Epithelial cell of esophagus (primary cell): Measurements from ENCODE around the gene SBK3.

ENCODE experiments used
- DNase-seq: peaks from one replicate; pipeline ENCODE4 v3.0.0; 2010; ENCODE audit warnings: low read depth
- H3K4me3 ChIP-seq: 2 replicates; pipeline ENCODE4 v1.5.1; 2011; ENCODE audit warnings: mild to moderate bottlenecking, low read length, control low read depth
- CTCF ChIP-seq: IDR thresholded peaks from 2 replicates; pipeline ENCODE4 v1.5.1; 2011; ENCODE audit warnings: low read depth, mild to moderate bottlenecking, low read length, control low read depth, inconsistent platforms; ENCODE audit not compliant: insufficient read depth; ENCODE audit errors: missing control alignments

The SBK3 gene

GRCh38 chr19:55567708-55568328 is 22.5 kb upstream of the SBK3 start:
- no peak for DNase-seq
- TF ChIP-seq CTCF = no peak

GRCh38 chr19:55566823-55567222 is 21.5 kb upstream of the SBK3 start:
- DNase-seq = no peak
- H3K4me3 ChIP-seq = no peak overlapping the region
- TF ChIP-seq CTCF = no peak

More at GRCh38 chr19:55567708-55568328, 22.5 kb upstream of the SBK3 start:
- H3K4me3 ChIP-seq = no peak overlapping the region

- H3K4me3 ChIP-seq = no peak overlapping the region
- no peak for DNase-seq
- no peak for TF ChIP-seq CTCF
Observed at GRCh38 chr19:55563261-55563690, 17.9 kb upstream of the SBK3 start.

- H3K4me3 ChIP-seq = no peak overlapping the region
- TF ChIP-seq CTCF = no peak
- no peak for DNase-seq
Observed at GRCh38 chr19:55559684-55560083, 14.3 kb upstream of the SBK3 start.

- no peak overlapping the region for H3K4me3 ChIP-seq
- no peak for TF ChIP-seq CTCF
- no peak for DNase-seq
Observed at GRCh38 chr19:55554741-55555152, 9.4 kb upstream of the SBK3 start.

- no peak overlapping the region for H3K4me3 ChIP-seq
- TF ChIP-seq CTCF = no peak
- no peak for DNase-seq
Observed at GRCh38 chr19:55554302-55554701, 9.0 kb upstream of the SBK3 start.
